ENCODE results near the gene MRPL43. TPM values are rescaled to one million over a fixed set of nuclear protein-coding genes. Genes with fewer than 3 reads are reported as not detected.
A peak's percentile ranks its signal among the peaks of the same experiment; 100 is the strongest.

The MRPL43 gene
- total RNA-seq, 1 donor from 2014 or later: 59.5 TPM

GRCh38 chr10:101003639-101004206 is 16.4 kb upstream of the MRPL43 start:
- intact Hi-C loops (cut with micrococcal nuclease): no loop called here
- DNase-seq: no peak
- H3K27me3 Mint-ChIP-seq: no peaks in the 10 kb centered on the region
- no peaks in the 10 kb centered on the region for H3K9me3 Mint-ChIP-seq
- H3K4me1 Mint-ChIP-seq: peaks cover 4% of the 10 kb centered on the region
- H3K4me3 Mint-ChIP-seq: no peak overlapping the region
- no peak overlapping the region for H3K27ac Mint-ChIP-seq
- no peaks in the 10 kb centered on the region for H3K36me3 Mint-ChIP-seq (ENCODE audit: low read depth)

- Mint-ChIP-seq H3K4me3 (no peak overlapping the region), H3K4me1 (peaks cover 11% of the 10 kb centered on the region), H3K27ac (no peak overlapping the region), H3K36me3 (ENCODE audit: low read depth) (no peaks in the 10 kb centered on the region), H3K27me3 (no peaks in the 10 kb centered on the region), H3K9me3 (no peaks in the 10 kb centered on the region)
- DNase-seq: no peak
- intact Hi-C loops (cut with micrococcal nuclease): no loop called here
Observed at GRCh38 chr10:101002456-101002855, 15.2 kb upstream of the MRPL43 start.

- intact Hi-C loops (cut with micrococcal nuclease): no loop called here
- no peak overlapping the region for H3K27ac Mint-ChIP-seq
- H3K9me3 Mint-ChIP-seq: no peaks in the 10 kb centered on the region
- no peak for DNase-seq
- H3K36me3 Mint-ChIP-seq (ENCODE audit: low read depth): no peaks in the 10 kb centered on the region
- no peak overlapping the region for H3K4me3 Mint-ChIP-seq
- H3K27me3 Mint-ChIP-seq: no peaks in the 10 kb centered on the region
- H3K4me1 Mint-ChIP-seq: peaks cover 12% of the 10 kb centered on the region
Observed at GRCh38 chr10:101001659-101002035, 14.3 kb upstream of the MRPL43 start.

GRCh38 chr10:101000915-101001658 is 13.8 kb upstream of the MRPL43 start:
- Mint-ChIP-seq H3K27ac (peak overlapping the region; percentile 12), H3K9me3 (no peaks in the 10 kb centered on the region)
- intact Hi-C loops (cut with micrococcal nuclease): no loop called here

GRCh38 chr10:101000127-101000914 is 13.0 kb upstream of the MRPL43 start:
- no peak overlapping the region for H3K27ac Mint-ChIP-seq
- intact Hi-C loops (cut with micrococcal nuclease): no loop called here
- no peaks in the 10 kb centered on the region for H3K9me3 Mint-ChIP-seq
- DNase-seq: no peak
- H3K27me3 Mint-ChIP-seq: no peaks in the 10 kb centered on the region
- H3K36me3 Mint-ChIP-seq (ENCODE audit: low read depth): no peaks in the 10 kb centered on the region
- peaks cover 22% of the 10 kb centered on the region for H3K4me1 Mint-ChIP-seq
- H3K4me3 Mint-ChIP-seq: peak overlapping the region; percentile 73

More at GRCh38 chr10:101000915-101001658, 13.8 kb upstream of the MRPL43 start:
- no peak for DNase-seq
- Mint-ChIP-seq H3K4me3 (peak overlapping the region; percentile 59), H3K4me1 (peaks cover 18% of the 10 kb centered on the region), H3K36me3 (ENCODE audit: low read depth) (no peaks in the 10 kb centered on the region), H3K27me3 (no peaks in the 10 kb centered on the region)

GRCh38 chr10:100999742-101000126 is 12.4 kb upstream of the MRPL43 start, which contains the start of gene LZTS2:
Gene LZTS2 (plus strand): TSS chr10:100999808. CDS start chr10:101002539, 2,731 bp downstream.
- Mint-ChIP-seq H3K36me3 (ENCODE audit: low read depth) (peaks cover 2% of the 10 kb centered on the region), H3K4me3 (peak within 1 kb of the TSS; percentile 83), H3K27ac (peak within 1 kb of the TSS; percentile 86), H3K4me1 (peaks cover 22% of the 10 kb centered on the region), H3K27me3 (no peaks in the 10 kb centered on the region), H3K9me3 (no peaks in the 10 kb centered on the region)
- no peak for DNase-seq
- intact Hi-C loops (cut with micrococcal nuclease): loop anchor here (1.0 kb wide), 1 partner anchor 87 kb away; the partner anchor contains the start of gene SLF2

- peak; percentile 95 for DNase-seq
- Mint-ChIP-seq H3K9me3 (no peaks in the 10 kb centered on the region), H3K27me3 (no peaks in the 10 kb centered on the region), H3K27ac (peak overlapping the region; percentile 86), H3K36me3 (ENCODE audit: low read depth) (peaks cover 8% of the 10 kb centered on the region), H3K4me3 (peak overlapping the region; percentile 83), H3K4me1 (peaks cover 22% of the 10 kb centered on the region)
- intact Hi-C loops (cut with micrococcal nuclease): loop anchor here (1.0 kb wide), 2 partner anchors 14 to 87 kb away; partner anchors contain the start of gene SLF2
Observed at GRCh38 chr10:100998991-100999741, 11.9 kb upstream of the MRPL43 start.

GRCh38 chr10:100998183-100998990 is 11.1 kb upstream of the MRPL43 start:
- peak overlapping the region; percentile 86 for H3K27ac Mint-ChIP-seq
- H3K9me3 Mint-ChIP-seq: no peaks in the 10 kb centered on the region
- DNase-seq: peak; percentile 86
- peak overlapping the region; percentile 83 for H3K4me3 Mint-ChIP-seq
- no peaks in the 10 kb centered on the region for H3K27me3 Mint-ChIP-seq
- intact Hi-C loops (cut with micrococcal nuclease): loop anchor here (1.0 kb wide), 1 partner anchor 15 kb away; no protein-coding TSS in a partner anchor
- H3K36me3 Mint-ChIP-seq (ENCODE audit: low read depth): peaks cover 14% of the 10 kb centered on the region
- peaks cover 22% of the 10 kb centered on the region for H3K4me1 Mint-ChIP-seq

- Mint-ChIP-seq H3K27me3 (no peaks in the 10 kb centered on the region), H3K4me3 (peak overlapping the region; percentile 83)
Observed at GRCh38 chr10:100997360-100998182, 10.3 kb upstream of the MRPL43 start.

GRCh38 chr10:100996678-100997359 is 9.5 kb upstream of the MRPL43 start:
- Mint-ChIP-seq H3K27me3 (no peaks in the 10 kb centered on the region), H3K36me3 (ENCODE audit: low read depth) (peaks cover 22% of the 10 kb centered on the region), H3K4me3 (peak overlapping the region; percentile 83), H3K4me1 (peaks cover 22% of the 10 kb centered on the region), H3K9me3 (no peaks in the 10 kb centered on the region), H3K27ac (peak overlapping the region; percentile 89)
- peak; percentile 83 for DNase-seq
- intact Hi-C loops (cut with micrococcal nuclease): loop anchor here (1.0 kb wide), 3 partner anchors 10 to 35 kb away; partner anchors contain the start of genes MRPL43, SEMA4G and TWNK

More at GRCh38 chr10:100997360-100998182, 10.3 kb upstream of the MRPL43 start:
- intact Hi-C loops (cut with micrococcal nuclease): loop anchor here (1.0 kb wide), 3 partner anchors 10 to 35 kb away; partner anchors contain the start of genes MRPL43 and TWNK
- Mint-ChIP-seq H3K9me3 (no peaks in the 10 kb centered on the region), H3K27ac (peak overlapping the region; percentile 89), H3K36me3 (ENCODE audit: low read depth) (peaks cover 20% of the 10 kb centered on the region), H3K4me1 (peaks cover 22% of the 10 kb centered on the region)
- peak; percentile 94 for DNase-seq

GRCh38 chr10:100995181-100995580 is 7.9 kb upstream of the MRPL43 start:
- Mint-ChIP-seq H3K27ac (no peak overlapping the region), H3K4me1 (peaks cover 25% of the 10 kb centered on the region), H3K4me3 (no peak overlapping the region)

More at GRCh38 chr10:100995181-100995580, 7.9 kb upstream of the MRPL43 start:
- DNase-seq: no peak
- peaks cover 36% of the 10 kb centered on the region for H3K36me3 Mint-ChIP-seq (ENCODE audit: low read depth)
- H3K27me3 Mint-ChIP-seq: no peaks in the 10 kb centered on the region
- intact Hi-C loops (cut with micrococcal nuclease): no loop called here
- no peaks in the 10 kb centered on the region for H3K9me3 Mint-ChIP-seq

Measured in activated CD4-positive, alpha-beta T cell treated with anti-CD3 and anti-CD28 coated beads, Interleukin-2, amount 10 ng/mL, durations not matched to agents 24 days and 14 days (primary cell).